Activated T-cell treated with anti-CD3 and anti-CD28 coated beads, Interleukin-2, amount 50 U/mL, for 4 hours (primary cell): ENCODE results near the gene LALBA. TPM values are rescaled to one million over a fixed set of nuclear protein-coding genes. Genes with fewer than 3 reads are reported as not detected.

Experiments used
- ATAC-seq, 2 donors: fragments of 200-7000 bp; cut with Tn5 transposase; one replicate each; pipeline ENCODE4 v1.10.0; 2021
- DNase-seq: peaks from one replicate; pipeline ENCODE4 v3.0.0-alpha.2; 2020
- H3K27me3 Mint-ChIP-seq: one replicate; pipeline ENCODE4 v1.8.0; 2021; ENCODE audit warnings: low read depth, mixed read lengths
- H3K36me3 Mint-ChIP-seq: one replicate; pipeline ENCODE4 v1.8.0; 2022; ENCODE audit warnings: mixed read lengths; ENCODE audit not compliant: insufficient read depth
- H3K4me1 Mint-ChIP-seq: one replicate; pipeline ENCODE4 v1.8.0; 2021; ENCODE audit warnings: low read depth, mixed read lengths
- H3K4me3 Mint-ChIP-seq: one replicate; pipeline ENCODE4 v1.8.0; 2021; ENCODE audit warnings: mild to moderate bottlenecking, moderate library complexity, mixed read lengths
- H3K9me3 Mint-ChIP-seq: one replicate; pipeline ENCODE4 v1.8.0; 2021; ENCODE audit warnings: mixed read lengths
- total RNA-seq, 3 donors: library from RNA; stranded (reverse); gene quantifications; one replicate each; pipeline ENCODE4 v1.2.1, GENCODE V29; 2021

LALBA gene
- not detected for total RNA-seq

- H3K4me3 Mint-ChIP-seq, result no peak within 1 kb of the TSS
- H3K27me3 Mint-ChIP-seq, result peaks cover 6% of the 10 kb centered on the region
- H3K36me3 Mint-ChIP-seq, result no peaks in the 10 kb centered on the region
- H3K4me1 Mint-ChIP-seq, result no peaks in the 10 kb centered on the region
- ATAC-seq (no peak), DNase-seq (no peak)
- H3K9me3 Mint-ChIP-seq, result no peaks in the 10 kb centered on the region
Observed at GRCh38 chr12:48569946-48570345, at the start of gene LALBA. TSS of gene LALBA (minus strand) at chr12:48570046. CDS start at chr12:48570020, 26 bp downstream.

GRCh38 chr12:48618541-48618940 is 48.7 kb upstream of the LALBA start:
- Mint-ChIP-seq H3K27me3 (peaks cover 20% of the 10 kb centered on the region), H3K4me3 (no peak overlapping the region), H3K9me3 (peaks cover 13% of the 10 kb centered on the region), H3K36me3 (no peaks in the 10 kb centered on the region), H3K4me1 (no peaks in the 10 kb centered on the region)
- peak; percentile 87 to 89 for ATAC-seq
- DNase-seq, result peak; percentile 66

GRCh38 chr12:48615681-48616080 is 45.8 kb upstream of the LALBA start:
- H3K9me3 Mint-ChIP-seq, result peaks cover 30% of the 10 kb centered on the region
- DNase-seq, result no peak
- H3K4me3 Mint-ChIP-seq, result no peak overlapping the region
- H3K4me1 Mint-ChIP-seq, result no peaks in the 10 kb centered on the region
- peaks cover 32% of the 10 kb centered on the region for H3K27me3 Mint-ChIP-seq
- H3K36me3 Mint-ChIP-seq, result no peaks in the 10 kb centered on the region
- no peak for ATAC-seq

GRCh38 chr12:48613321-48613720 is 43.5 kb upstream of the LALBA start:
- no peak for ATAC-seq
- Mint-ChIP-seq H3K27me3 (peaks cover 29% of the 10 kb centered on the region), H3K36me3 (no peaks in the 10 kb centered on the region), H3K9me3 (peaks cover 42% of the 10 kb centered on the region), H3K4me1 (no peaks in the 10 kb centered on the region), H3K4me3 (no peak overlapping the region)
- DNase-seq, result no peak

GRCh38 chr12:48602192-48602989 is 32.5 kb upstream of the LALBA start:
- Mint-ChIP-seq H3K27me3 (peaks cover 15% of the 10 kb centered on the region), H3K36me3 (no peaks in the 10 kb centered on the region), H3K9me3 (peaks cover 30% of the 10 kb centered on the region), H3K4me3 (no peak overlapping the region), H3K4me1 (no peaks in the 10 kb centered on the region)
- ATAC-seq (no peak), DNase-seq (no peak)

GRCh38 chr12:48601013-48601756 is 31.3 kb upstream of the LALBA start:
- no peaks in the 10 kb centered on the region for H3K36me3 Mint-ChIP-seq
- ATAC-seq, result no peak
- no peak overlapping the region for H3K4me3 Mint-ChIP-seq
- peaks cover 20% of the 10 kb centered on the region for H3K9me3 Mint-ChIP-seq
- DNase-seq, result no peak
- peaks cover 16% of the 10 kb centered on the region for H3K27me3 Mint-ChIP-seq
- H3K4me1 Mint-ChIP-seq, result no peaks in the 10 kb centered on the region

GRCh38 chr12:48600552-48600951 is 30.7 kb upstream of the LALBA start:
- H3K36me3 Mint-ChIP-seq, result no peaks in the 10 kb centered on the region
- peaks cover 19% of the 10 kb centered on the region for H3K9me3 Mint-ChIP-seq
- H3K4me3 Mint-ChIP-seq, result no peak overlapping the region
- H3K27me3 Mint-ChIP-seq, result peaks cover 16% of the 10 kb centered on the region
- DNase-seq, result no peak
- ATAC-seq, result no peak
- H3K4me1 Mint-ChIP-seq, result no peaks in the 10 kb centered on the region

GRCh38 chr12:48592591-48593086 is 22.8 kb upstream of the LALBA start:
- no peak for DNase-seq
- Mint-ChIP-seq H3K36me3 (no peaks in the 10 kb centered on the region), H3K9me3 (no peaks in the 10 kb centered on the region), H3K4me1 (no peaks in the 10 kb centered on the region), H3K4me3 (no peak overlapping the region), H3K27me3 (peaks cover 15% of the 10 kb centered on the region)
- no peak for ATAC-seq

GRCh38 chr12:48586361-48586760 is 16.5 kb upstream of the LALBA start:
- no peaks in the 10 kb centered on the region for H3K4me1 Mint-ChIP-seq
- H3K9me3 Mint-ChIP-seq, result no peaks in the 10 kb centered on the region
- H3K36me3 Mint-ChIP-seq, result no peaks in the 10 kb centered on the region
- DNase-seq (no peak), ATAC-seq (no peak)
- H3K27me3 Mint-ChIP-seq, result peaks cover 33% of the 10 kb centered on the region
- H3K4me3 Mint-ChIP-seq, result no peak overlapping the region

GRCh38 chr12:48583728-48584127 is 13.9 kb upstream of the LALBA start:
- H3K27me3 Mint-ChIP-seq, result peaks cover 33% of the 10 kb centered on the region
- H3K4me1 Mint-ChIP-seq, result peaks cover 6% of the 10 kb centered on the region
- ATAC-seq (no peak), DNase-seq (no peak)
- H3K9me3 Mint-ChIP-seq, result no peaks in the 10 kb centered on the region
- H3K4me3 Mint-ChIP-seq, result no peak overlapping the region
- H3K36me3 Mint-ChIP-seq, result no peaks in the 10 kb centered on the region

GRCh38 chr12:48580831-48581230 is 11.0 kb upstream of the LALBA start:
- ATAC-seq, result no peak

GRCh38 chr12:48572326-48572725 is 2.5 kb upstream of the LALBA start:
- Mint-ChIP-seq H3K9me3 (no peaks in the 10 kb centered on the region), H3K4me1 (no peaks in the 10 kb centered on the region)

More at GRCh38 chr12:48580831-48581230, 11.0 kb upstream of the LALBA start:
- H3K27me3 Mint-ChIP-seq, result peaks cover 23% of the 10 kb centered on the region
- no peak overlapping the region for H3K4me3 Mint-ChIP-seq
- no peaks in the 10 kb centered on the region for H3K9me3 Mint-ChIP-seq
- H3K36me3 Mint-ChIP-seq, result no peaks in the 10 kb centered on the region
- H3K4me1 Mint-ChIP-seq, result peaks cover 6% of the 10 kb centered on the region
- DNase-seq, result no peak

GRCh38 chr12:48567731-48568130 is 2.1 kb downstream of the LALBA start:
- Mint-ChIP-seq H3K4me3 (no peak overlapping the region), H3K4me1 (no peaks in the 10 kb centered on the region), H3K27me3 (peaks cover 10% of the 10 kb centered on the region), H3K36me3 (no peaks in the 10 kb centered on the region), H3K9me3 (no peaks in the 10 kb centered on the region)
- DNase-seq (no peak), ATAC-seq (no peak)

More at GRCh38 chr12:48572326-48572725, 2.5 kb upstream of the LALBA start:
- no peaks in the 10 kb centered on the region for H3K36me3 Mint-ChIP-seq
- H3K27me3 Mint-ChIP-seq, result peaks cover 6% of the 10 kb centered on the region
- no peak for ATAC-seq
- DNase-seq, result no peak
- H3K4me3 Mint-ChIP-seq, result no peak overlapping the region

GRCh38 chr12:48557919-48558318 is 11.9 kb downstream of the LALBA start:
- Mint-ChIP-seq H3K27me3 (peaks cover 13% of the 10 kb centered on the region), H3K4me1 (peaks cover 5% of the 10 kb centered on the region), H3K9me3 (no peaks in the 10 kb centered on the region), H3K4me3 (no peak overlapping the region), H3K36me3 (no peaks in the 10 kb centered on the region)
- no peak for ATAC-seq
- DNase-seq, result no peak

GRCh38 chr12:48556631-48557030 is 13.2 kb downstream of the LALBA start:
- Mint-ChIP-seq H3K4me3 (no peak overlapping the region), H3K36me3 (no peaks in the 10 kb centered on the region), H3K4me1 (peaks cover 10% of the 10 kb centered on the region), H3K27me3 (peaks cover 9% of the 10 kb centered on the region), H3K9me3 (no peaks in the 10 kb centered on the region)
- ATAC-seq, result no peak
- no peak for DNase-seq
